ENCODE data around the gene ACACB.

Gene ACACB

DNA sequence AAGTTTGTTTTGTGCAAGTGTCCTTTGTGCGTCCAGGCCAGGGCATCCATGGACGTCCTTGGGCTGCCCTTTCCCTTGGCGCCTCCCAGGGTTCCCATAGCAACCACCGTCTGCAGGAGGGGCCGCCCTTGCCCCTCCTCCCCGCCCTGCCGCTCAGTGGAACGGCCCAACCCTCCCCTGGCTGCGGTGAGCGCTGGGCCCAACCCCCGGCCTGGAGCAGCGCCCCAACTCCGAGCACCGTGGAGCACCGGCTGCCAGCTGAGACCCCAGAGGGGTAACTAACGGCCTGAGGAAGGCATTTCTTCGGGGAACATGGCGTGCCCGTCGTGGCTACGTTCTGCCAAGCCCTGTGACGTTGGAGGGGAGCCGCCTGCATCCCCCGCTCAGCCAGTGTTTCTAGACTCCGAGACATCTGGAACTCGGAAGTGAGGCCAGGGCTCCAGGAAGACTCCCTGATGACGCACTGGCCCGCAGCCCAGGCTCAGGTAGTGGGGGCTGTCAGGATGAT, 5.3 kb upstream of the ACACB start:
- peak; percentile 58 for DNase-seq (ENCODE audit: low spot score)

- DNase-seq (ENCODE audit: low spot score): no peak
Measured at GRCh38 chr12:109112720-109113465, 3.5 kb upstream of the ACACB start.

DNA sequence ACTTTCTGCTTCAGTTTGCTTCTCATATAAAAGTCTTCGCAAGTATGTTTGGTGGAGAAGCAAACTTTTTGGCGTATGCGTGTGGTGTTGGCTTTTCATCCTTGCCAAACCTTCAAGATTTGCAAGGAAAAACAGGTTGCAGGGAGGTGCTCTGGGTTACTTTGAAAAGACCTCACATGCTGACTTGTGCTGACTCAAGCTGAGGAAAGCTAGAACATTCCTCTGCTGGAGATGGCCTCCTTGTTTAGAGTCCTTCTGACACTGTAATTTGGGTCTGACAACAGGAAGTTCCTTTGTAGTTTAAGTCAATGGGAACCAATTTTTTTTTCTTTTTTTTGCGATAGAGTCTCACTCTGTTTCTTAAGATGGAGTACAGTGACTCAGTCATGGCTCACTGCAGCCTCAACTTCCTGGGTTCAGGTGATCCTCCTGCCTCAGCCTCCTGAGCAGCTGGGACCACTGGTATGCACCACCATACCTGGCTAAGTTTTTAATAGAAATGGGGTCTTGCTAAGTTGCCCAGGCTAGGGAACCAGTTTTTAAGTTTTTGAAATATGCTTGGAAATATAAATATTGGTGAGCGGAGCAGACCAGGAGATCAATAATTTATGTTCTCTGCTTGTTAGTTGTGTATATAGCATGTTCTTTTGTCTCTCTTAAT, 2.6 kb upstream of the ACACB start:
- DNase-seq (ENCODE audit: low spot score): no peak

DNA sequence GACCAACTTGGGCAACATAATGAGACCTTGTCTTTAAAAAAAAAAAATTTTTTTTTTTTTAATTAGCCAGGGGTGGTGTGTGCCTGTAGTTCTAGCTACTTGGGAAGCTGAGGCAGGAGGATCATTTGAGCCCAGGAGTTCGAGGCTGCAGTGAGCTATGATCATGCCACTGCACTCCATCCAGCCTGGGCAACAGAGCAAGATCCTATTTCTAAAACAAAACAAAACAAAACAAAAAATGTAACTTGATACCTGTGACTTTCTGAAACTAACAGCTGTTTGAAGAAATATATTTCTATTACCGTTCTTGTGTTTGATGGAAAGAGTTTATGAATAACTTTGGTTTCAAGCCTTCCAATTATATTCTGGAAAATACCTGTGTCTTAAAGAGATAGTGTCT, 1.7 kb upstream of the ACACB start:
- DNase-seq (ENCODE audit: low spot score): no peak

DNA sequence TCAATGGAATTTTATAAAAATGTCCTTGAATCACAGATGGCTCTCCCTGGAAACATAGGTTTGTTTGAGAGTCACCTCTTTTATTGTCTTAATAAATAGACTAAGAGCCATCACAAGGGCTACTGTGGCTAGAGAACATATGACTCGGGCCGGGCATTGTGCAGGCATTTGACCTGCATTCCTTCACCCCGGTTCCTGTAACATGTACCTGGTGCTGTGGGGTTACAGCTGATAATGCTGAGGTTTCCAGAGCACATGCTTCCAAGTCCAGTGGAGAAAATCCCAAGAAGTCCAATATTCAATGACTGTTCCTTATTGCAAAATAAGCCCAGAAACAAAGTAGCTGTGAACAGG, 1.0 kb upstream of the ACACB start:
- DNase-seq (ENCODE audit: low spot score): no peak

DNA sequence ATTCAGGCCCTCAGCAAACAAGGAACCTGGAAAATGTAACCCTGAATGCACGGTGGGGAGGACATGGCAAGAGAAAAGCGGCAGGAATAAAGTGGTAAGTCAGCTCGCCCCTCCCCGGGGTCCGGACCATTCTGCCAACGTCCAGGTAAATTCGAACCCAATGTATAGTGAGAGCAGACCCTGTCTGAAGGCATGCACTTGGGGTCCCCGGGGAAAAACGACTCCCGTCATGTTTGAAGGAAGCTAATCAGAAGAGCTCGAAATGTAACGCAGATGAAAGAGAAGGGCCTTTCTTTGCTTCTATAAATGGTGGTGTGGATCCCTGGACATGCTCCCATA, 193 bp downstream of the ACACB start:
- no peak for DNase-seq (ENCODE audit: low spot score)

DNA sequence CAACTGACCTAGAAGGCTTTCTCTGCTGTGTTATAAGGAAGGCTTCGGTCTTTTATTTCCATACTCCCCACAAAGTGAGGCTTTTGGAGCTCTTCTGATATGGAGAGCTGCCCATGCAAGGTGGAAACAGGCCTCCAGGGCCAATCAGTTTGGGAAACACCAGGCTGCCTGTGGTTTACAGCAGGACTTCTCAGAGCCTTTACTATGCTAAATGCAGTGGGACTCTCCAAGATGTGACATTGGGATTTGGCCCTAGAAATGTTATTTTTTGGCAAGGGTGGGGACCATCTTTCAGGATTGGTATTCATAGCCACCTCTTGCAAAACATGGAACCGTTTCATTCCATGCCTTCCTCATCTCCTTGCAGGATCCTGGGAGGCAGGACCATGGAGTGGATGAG, 3.7 kb downstream of the ACACB start:
- DNase-seq (ENCODE audit: low spot score): no peak

GRCh38 chr12:109120557-109120956, 4.2 kb downstream of the ACACB start:
- no peak for DNase-seq (ENCODE audit: low spot score)

- DNase-seq (ENCODE audit: low spot score): no peak
Measured at GRCh38 chr12:109121346-109121880, 5.0 kb downstream of the ACACB start.

GRCh38 chr12:109124878-109125648, 8.7 kb downstream of the ACACB start:
- no peak for DNase-seq (ENCODE audit: low spot score)

GRCh38 chr12:109125791-109126190, 9.4 kb downstream of the ACACB start:
- DNase-seq (ENCODE audit: low spot score): no peak

- no peak for DNase-seq (ENCODE audit: low spot score)
Measured at GRCh38 chr12:109126784-109127183, 10.4 kb downstream of the ACACB start.

GRCh38 chr12:109127533-109128242, 11.3 kb downstream of the ACACB start:
- no peak for DNase-seq (ENCODE audit: low spot score)

DNA sequence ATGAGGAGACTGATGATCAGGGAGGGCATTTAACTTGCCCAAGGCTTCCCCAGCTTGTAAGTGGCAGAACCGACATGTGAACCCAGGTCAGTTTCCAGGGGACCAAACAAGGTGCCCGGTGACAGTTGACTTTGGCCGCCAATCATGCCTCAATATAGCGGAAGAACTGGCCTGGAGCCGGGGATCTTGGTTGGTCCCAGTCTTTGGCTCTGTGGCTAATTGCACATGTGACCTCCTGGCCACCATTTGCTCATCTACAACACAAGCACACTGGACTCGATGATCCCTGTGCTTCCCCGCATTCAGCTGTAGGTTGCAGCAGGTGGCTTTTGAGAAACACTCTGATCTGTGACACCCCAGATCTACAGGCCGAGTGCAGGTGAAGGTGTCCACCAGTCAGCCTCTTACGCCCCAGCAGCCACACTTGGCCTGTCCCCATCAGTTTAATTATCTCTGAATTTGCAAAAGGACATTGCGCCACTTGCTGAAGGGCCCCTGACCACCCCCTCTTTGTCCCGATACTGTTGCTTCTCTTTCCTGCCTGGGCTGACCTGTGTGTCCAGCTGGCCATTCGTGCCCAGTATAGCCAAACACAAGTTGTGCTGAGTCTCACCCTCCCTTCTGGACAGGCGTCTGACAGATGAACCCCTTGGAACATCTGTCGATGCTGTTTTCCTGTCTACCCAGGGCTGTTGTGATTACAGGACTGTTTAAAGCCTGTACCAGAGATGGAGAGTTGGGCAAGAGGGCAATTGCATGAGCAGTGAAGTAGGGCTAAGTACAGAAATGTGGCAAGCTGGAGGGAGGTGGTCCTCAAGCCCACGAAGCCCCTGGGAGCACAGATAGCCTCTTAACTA, 14.1 kb downstream of the ACACB start:
- no peak for DNase-seq (ENCODE audit: low spot score)

DNA sequence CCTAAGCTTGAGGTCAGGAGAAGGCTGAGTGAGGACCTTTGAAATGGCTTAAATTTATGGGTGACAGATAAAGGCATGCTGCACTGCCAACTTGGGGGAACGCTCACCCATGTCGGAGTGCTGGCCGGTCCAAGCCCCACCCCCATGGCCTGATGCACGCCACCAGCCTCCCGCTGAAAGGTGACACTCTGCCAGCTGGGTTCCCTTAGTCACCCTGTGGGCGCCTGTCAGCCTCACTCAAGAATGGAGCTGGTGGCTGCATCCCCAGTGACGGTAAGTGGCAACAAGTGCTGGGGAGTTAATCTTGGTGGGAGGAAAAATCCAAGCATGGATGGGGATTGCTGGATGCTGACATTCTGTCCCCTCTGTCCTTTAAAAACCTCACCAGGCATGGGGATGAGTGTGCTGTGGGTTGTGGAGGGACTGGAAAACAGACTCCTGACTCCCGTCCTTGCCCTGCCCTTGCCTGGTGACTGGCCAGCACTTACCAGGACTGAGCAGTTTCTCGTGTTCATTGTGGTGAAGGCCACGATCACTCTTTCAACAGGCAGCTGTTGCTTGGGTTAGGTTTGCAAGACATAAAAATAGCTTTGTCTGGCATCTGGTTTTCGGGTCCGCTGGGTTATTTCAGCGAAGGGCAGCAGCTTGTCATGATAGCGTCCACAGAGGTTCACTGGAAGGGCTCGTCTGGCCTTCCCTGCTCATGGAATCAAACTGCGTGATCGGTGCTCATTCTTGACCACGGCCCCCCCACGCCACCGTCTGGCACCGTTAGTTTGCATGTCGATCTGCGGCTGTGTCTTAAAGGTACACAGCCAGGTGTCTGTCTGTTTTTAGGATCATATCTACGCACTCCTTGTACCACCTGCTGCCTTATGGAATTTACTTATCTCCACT, 15.0 kb downstream of the ACACB start:
- DNase-seq (ENCODE audit: low spot score): no peak

GRCh38 chr12:109134186-109134917, 18.0 kb downstream of the ACACB start:
- DNase-seq (ENCODE audit: low spot score): no peak

DNA sequence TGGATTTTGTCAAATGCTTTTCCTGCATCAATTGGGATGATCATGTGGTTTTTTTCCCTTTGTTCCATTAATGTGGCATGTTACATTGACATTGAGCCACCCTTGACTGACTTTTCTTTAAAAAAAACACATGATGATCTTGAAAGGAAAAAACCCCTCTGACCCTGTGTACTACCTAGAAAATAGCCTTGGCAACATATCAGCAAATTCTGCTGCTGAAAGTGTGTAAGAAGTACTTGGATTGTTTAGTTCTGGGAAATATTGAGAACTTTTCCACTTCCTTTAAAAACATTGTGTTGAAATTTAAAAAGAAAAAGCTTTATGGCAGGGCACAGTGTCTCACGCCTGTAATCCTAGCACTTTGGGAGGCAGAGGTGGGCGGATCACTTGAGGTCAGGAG, 20.7 kb downstream of the ACACB start:
- no peak for DNase-seq (ENCODE audit: low spot score)

DNA sequence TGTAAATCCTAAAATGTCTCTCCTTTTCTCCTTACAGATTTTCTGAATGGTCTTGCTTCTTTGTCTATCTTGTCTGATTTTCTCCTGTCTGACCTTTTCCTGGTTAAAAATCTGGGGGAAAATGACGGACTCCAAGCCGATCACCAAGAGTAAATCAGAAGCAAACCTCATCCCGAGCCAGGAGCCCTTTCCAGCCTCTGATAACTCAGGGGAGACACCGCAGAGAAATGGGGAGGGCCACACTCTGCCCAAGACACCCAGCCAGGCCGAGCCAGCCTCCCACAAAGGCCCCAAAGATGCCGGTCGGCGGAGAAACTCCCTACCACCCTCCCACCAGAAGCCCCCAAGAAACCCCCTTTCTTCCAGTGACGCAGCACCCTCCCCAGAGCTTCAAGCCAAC, 23.0 kb downstream of the ACACB start:
- no peak for DNase-seq (ENCODE audit: low spot score)

DNA sequence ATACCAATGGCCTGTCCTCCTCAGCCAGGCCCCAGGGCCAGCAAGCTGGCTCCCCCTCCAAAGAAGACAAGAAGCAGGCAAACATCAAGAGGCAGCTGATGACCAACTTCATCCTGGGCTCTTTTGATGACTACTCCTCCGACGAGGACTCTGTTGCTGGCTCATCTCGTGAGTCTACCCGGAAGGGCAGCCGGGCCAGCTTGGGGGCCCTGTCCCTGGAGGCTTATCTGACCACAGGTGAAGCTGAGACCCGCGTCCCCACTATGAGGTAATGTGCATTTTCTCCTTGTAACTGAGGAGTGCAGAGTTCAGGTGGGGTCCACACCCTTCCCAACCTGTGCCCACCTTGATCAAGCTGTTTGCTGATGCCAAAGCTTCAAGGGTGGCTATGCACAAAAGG, 23.4 kb downstream of the ACACB start:
- no peak for DNase-seq (ENCODE audit: low spot score)

DNA sequence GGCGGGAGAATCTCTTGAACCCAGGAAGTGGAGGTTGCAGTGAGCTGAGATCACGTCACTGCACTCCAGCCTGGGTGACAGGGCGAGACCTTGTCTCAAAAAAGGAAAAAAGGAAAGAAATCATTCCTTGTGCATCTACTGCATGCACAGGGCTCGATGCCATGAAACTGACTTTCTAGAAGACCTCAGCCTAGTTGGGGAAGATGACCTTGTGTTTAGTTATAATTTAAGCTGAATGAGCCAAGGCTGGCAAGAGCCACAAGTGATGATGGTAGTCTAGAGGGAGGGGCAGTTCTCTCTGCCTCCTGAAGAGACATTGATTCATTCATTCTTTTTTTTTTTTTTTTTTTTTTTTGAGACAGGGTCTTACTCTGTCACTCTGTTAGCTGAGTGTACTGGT, 24.2 kb downstream of the ACACB start:
- DNase-seq (ENCODE audit: low spot score): no peak
